IMR-90 (cell line): ENCODE data around the gene CAMTA1. TPM values are rescaled to one million over a fixed set of nuclear protein-coding genes. Genes with fewer than 3 reads are reported as not detected.

Experiments used
- ATAC-seq: fragments of 200-7000 bp; cut with Tn5 transposase; 2 replicates; pipeline ENCODE4 v1.9.1; 2020; ENCODE audit warnings: low read depth, mild to moderate bottlenecking, moderate library complexity
- BruUV-seq: library from RNA; stranded (reverse); fragments of 400-500 nt; replicated peaks from 2 replicates; lab custom pipeline; 2021; lab: Mats Ljungman, UMichigan
- CTCF ChIA-PET: fragments of 300-600 bp; formaldehyde crosslinking; extraction: SDS; loops from one replicate; lab custom pipeline; 2021; ENCODE audit warnings: antibody characterized with exemption; lab: Yijun Ruan, JAX
- POLR2A ChIA-PET: fragments of 300-600 bp; sonication (Branson Sonifier 250); formaldehyde crosslinking; loops from one replicate; lab custom pipeline; 2022; ENCODE audit warnings: antibody characterized with exemption; ENCODE audit not compliant: unreplicated experiment; lab: Charles Lee
- DNase-seq: peaks from one replicate; pipeline ENCODE4 v3.0.0; 2013
- H2AFZ ChIP-seq: replicated peaks from 2 replicates; pipeline ENCODE3; 2013; ENCODE audit warnings: low read length, mild to moderate bottlenecking; ENCODE audit not compliant: poor library complexity
- H2AK5ac ChIP-seq: 2 replicates; pipeline ENCODE4 v1.6.1; 2013; ENCODE audit warnings: low read depth, low read length, inconsistent platforms
- H2AK9ac ChIP-seq: replicated peaks from 2 replicates; pipeline ENCODE3; 2013; ENCODE audit warnings: mild to moderate bottlenecking, low read depth, low read length, moderate library complexity; ENCODE audit not compliant: poor library complexity
- H2BK120ac ChIP-seq: 2 replicates; pipeline ENCODE4 v1.6.1; 2013; ENCODE audit warnings: low read depth, low read length, inconsistent platforms
- H2BK15ac ChIP-seq: 3 replicates; pipeline ENCODE4 v1.6.1; 2013; ENCODE audit warnings: low read depth, low read length, inconsistent platforms
- H2BK20ac ChIP-seq: 2 replicates; pipeline ENCODE4 v1.6.1; 2013; ENCODE audit warnings: low read depth, mild to moderate bottlenecking, inconsistent platforms, low read length, moderate library complexity
- H2BK5ac ChIP-seq: 2 replicates; pipeline ENCODE4 v1.6.1; 2013; ENCODE audit warnings: mild to moderate bottlenecking, low read depth, low read length, inconsistent platforms; ENCODE audit not compliant: poor library complexity, severe bottlenecking
- H3K14ac ChIP-seq: replicated peaks from 2 replicates; pipeline ENCODE4 v1.6.1; 2013; ENCODE audit warnings: low read depth, low read length, inconsistent platforms
- H3K18ac ChIP-seq: 2 replicates; pipeline ENCODE4 v1.6.1; 2013; ENCODE audit warnings: low read depth, low read length, control low read depth
- H3K23ac ChIP-seq: 2 replicates; pipeline ENCODE4 v1.6.1; 2013; ENCODE audit warnings: low read depth, low read length, inconsistent platforms
- H3K27ac ChIP-seq: 2 replicates; pipeline ENCODE4 v1.5.1; 2013; ENCODE audit warnings: mild to moderate bottlenecking, control low read depth, low read length; ENCODE audit not compliant: insufficient read depth
- H3K27me3 ChIP-seq: 2 replicates; pipeline ENCODE4 v1.6.1; 2013; ENCODE audit warnings: low read length; ENCODE audit not compliant: control insufficient read depth, insufficient read depth
- H3K36me3 ChIP-seq: 2 replicates; pipeline ENCODE4 v1.6.1; 2013; ENCODE audit warnings: low read length, mixed read lengths; ENCODE audit not compliant: control insufficient read depth, insufficient read depth
- H3K4ac ChIP-seq: 2 replicates; pipeline ENCODE4 v1.6.1; 2013; ENCODE audit warnings: low read depth, low read length, inconsistent platforms
- H3K4me1 ChIP-seq: 2 replicates; pipeline ENCODE4 v1.6.1; 2013; ENCODE audit warnings: low read length, mixed read lengths; ENCODE audit not compliant: control insufficient read depth, insufficient read depth
- H3K4me2 ChIP-seq: 2 replicates; pipeline ENCODE4 v1.6.1; 2013; ENCODE audit warnings: low read depth, mild to moderate bottlenecking, control low read depth, low read length, moderate library complexity
- H3K4me3 ChIP-seq: 2 replicates; pipeline ENCODE4 v1.5.1; 2013; ENCODE audit warnings: low read depth, mild to moderate bottlenecking, control low read depth, low read length, moderate library complexity; ENCODE audit not compliant: insufficient read depth
- H3K56ac ChIP-seq: 2 replicates; pipeline ENCODE4 v1.6.1; 2013; ENCODE audit warnings: low read length, inconsistent platforms; ENCODE audit not compliant: insufficient read depth; ENCODE audit errors: extremely low read depth
- H3K79me1 ChIP-seq, 2 experiments: 2 replicates each; pipeline ENCODE4 v1.6.1; 2013; ENCODE audit warnings: low read length in 2 of 2, inconsistent platforms in 1 of 2, low read depth in 1 of 2
- H3K9ac ChIP-seq: 2 replicates; pipeline ENCODE4 v1.6.1; 2013; ENCODE audit warnings: low read depth, low read length, control low read depth
- H3K9me1 ChIP-seq: 2 replicates; pipeline ENCODE4 v1.6.1; 2013; ENCODE audit warnings: low read length, inconsistent platforms; ENCODE audit not compliant: insufficient read depth
- H3K9me3 ChIP-seq: 2 replicates; pipeline ENCODE4 v1.6.1; 2013; ENCODE audit warnings: low read length; ENCODE audit not compliant: control insufficient read depth, insufficient read depth
- H4K20me1 ChIP-seq: 2 replicates; pipeline ENCODE4 v1.6.1; 2013; ENCODE audit warnings: low read length, inconsistent platforms; ENCODE audit not compliant: insufficient read depth
- H4K5ac ChIP-seq: 2 replicates; pipeline ENCODE4 v1.6.1; 2013; ENCODE audit warnings: mild to moderate bottlenecking, low read depth, low read length, control low read depth
- H4K8ac ChIP-seq, 2 experiments: 2 replicates each; pipeline ENCODE4 v1.6.1; 2013; ENCODE audit warnings: low read depth in 2 of 2, low read length in 2 of 2, control low read depth in 1 of 2, inconsistent platforms in 1 of 2
- H4K91ac ChIP-seq: 2 replicates; pipeline ENCODE4 v1.6.1; 2013; ENCODE audit warnings: low read depth, low read length, inconsistent platforms; ENCODE audit not compliant: insufficient read depth
- CEBPB ChIP-seq: IDR thresholded peaks from 2 replicates; pipeline ENCODE4 v1.6.1; 2012; ENCODE audit warnings: low read depth, low read length, improper control_type of control experiment
- CHD1 ChIP-seq: IDR thresholded peaks from 2 replicates; pipeline ENCODE4 v1.6.1; 2012; ENCODE audit warnings: low read depth, low read length, improper control_type of control experiment
- FOS ChIP-seq: fragments of 150-350 bp; IDR thresholded peaks from 2 replicates; pipeline ENCODE4 v1.6.1; 2016; ENCODE audit warnings: low read depth, low read length
- MAZ ChIP-seq: IDR thresholded peaks from 2 replicates; pipeline ENCODE4 v1.6.1; 2012; ENCODE audit warnings: low read depth, mild to moderate bottlenecking, low read length, improper control_type of control experiment, moderate library complexity, borderline replicate concordance
- NFE2L2 ChIP-seq: fragments of 150-350 bp; IDR thresholded peaks from 2 replicates; pipeline ENCODE4 v1.6.1; 2016; ENCODE audit warnings: low read depth, mild to moderate bottlenecking, low read length
- POLR2A ChIP-seq: IDR thresholded peaks from 2 replicates; pipeline ENCODE4 v1.6.1; 2012; ENCODE audit warnings: mild to moderate bottlenecking, low read depth, low read length
- RAD21 ChIP-seq: IDR thresholded peaks from 2 replicates; pipeline ENCODE4 v1.6.1; 2012; ENCODE audit warnings: low read length, improper control_type of control experiment
- RFX5 ChIP-seq: IDR thresholded peaks from 2 replicates; pipeline ENCODE4 v1.8.0; 2012; ENCODE audit warnings: low read depth, mild to moderate bottlenecking, low read length, moderate library complexity
- SMC3 ChIP-seq: fragments of 150-350 bp; IDR thresholded peaks from 2 replicates; pipeline ENCODE4 v1.6.1; 2016; ENCODE audit warnings: low read depth, mild to moderate bottlenecking, antibody characterized with exemption, low read length, moderate library complexity
- WGBS, 2 experiments: methylation state at CpG; one replicate each; pipeline versions ENCODE4 v1.1.5 to v1.1.7; 2013; ENCODE audit warnings: missing lambda C conversion rate in 2 of 2; ENCODE audit not compliant: insufficient read length in 1 of 2; ENCODE audit errors: extremely low coverage in 2 of 2; 5-methylcytosine and 5-hydroxymethylcytosine counted together
- dilution Hi-C: fragments of 300-500 bp; cut with HindIII; formaldehyde crosslinking; loops from one replicate; pipeline ENCODE4 v1.14.3; 2018; ENCODE audit warnings: low sequenced_read_pairs; ENCODE audit not compliant: unreplicated experiment
- in situ Hi-C: fragments of 300-500 bp; cut with MboI; formaldehyde crosslinking; loops from 3 replicates; pipeline ENCODE4 v1.14.3; 2019; ENCODE audit warnings: low sequenced_read_pairs, inconsistent platforms, mixed read lengths
- intact Hi-C: fragments of 100-400 bp; cut with micrococcal nuclease; formaldehyde crosslinking; loops from 2 replicates; pipeline ENCODE4 v1.10.0; 2022
- polyA plus RNA-seq, 3 experiments: library from polyadenylated mRNA; depleted of rRNA; stranded (reverse); fragments of >200 nt; gene quantifications; 2 replicates each; pipeline ENCODE4 v1.2.3, GENCODE V29; 2012; ENCODE audit warnings: low replicate concordance in 1 of 3
- total RNA-seq: library from RNA; depleted of rRNA; stranded (reverse); fragments of >200 nt; gene quantifications from 2 replicates; pipeline ENCODE4 v1.2.3, GENCODE V29; 2012
- TF ChIP-seq, protein P1 (sequence below): conservative IDR thresholded peaks from 2 replicates; pipeline ENCODE4 v1.5.1; 2012; ENCODE audit warnings: mild to moderate bottlenecking, low read depth, low read length, improper control_type of control experiment

Gene CAMTA1
- total and polyA plus RNA-seq, 2 of the 4 experiments (the other 2 are of a cell fraction), result 35.5 to 74.3 TPM

- no peak overlapping the region for H3K9ac ChIP-seq
- no peak overlapping the region for H2BK15ac ChIP-seq
- H3K36me3 ChIP-seq, result no peaks in the 10 kb centered on the region
- no peak overlapping the region for H4K5ac ChIP-seq
- H4K8ac ChIP-seq, result no peak overlapping the region
- no peak overlapping the region for H2AFZ ChIP-seq
- dilution Hi-C loops (no loop called here), in situ Hi-C loops (no loop called here), intact Hi-C loops (no loop called here)
- H3K4me3 ChIP-seq, result no peak overlapping the region
- no peak overlapping the region for H3K27ac ChIP-seq
- H3K4ac ChIP-seq, result no peak overlapping the region
- 0% methylated on average over 1 of the region's 6 CpGs; no CpG with 5 or more reads in 1 of the 2 experiments for WGBS, 2 experiments
- no peak overlapping the region for H2BK20ac ChIP-seq
- H3K9me3 ChIP-seq, result no peaks in the 10 kb centered on the region
- POLR2A ChIA-PET, result no interaction called here
- H3K9me1 ChIP-seq, result no peaks in the 10 kb centered on the region
- DNase-seq, result no peak
- H3K27me3 ChIP-seq, result peaks cover 49% of the 10 kb centered on the region
- H3K4me1 ChIP-seq, result no peaks in the 10 kb centered on the region
- no peak overlapping the region for H2AK9ac ChIP-seq
- no peaks in the 10 kb centered on the region; the same call in 1 of the 2 replicates for H4K20me1 ChIP-seq
- H3K23ac ChIP-seq, result no peak overlapping the region
- no peak for ATAC-seq
- no peak overlapping the region for H3K56ac ChIP-seq
- no peak overlapping the region for H3K18ac ChIP-seq
- no peak overlapping the region for H3K4me2 ChIP-seq
- no peak overlapping the region for H2AK5ac ChIP-seq
- no peak overlapping the region for H3K14ac ChIP-seq
- CTCF ChIA-PET, result interaction anchor here (1.0 kb wide), 1 partner anchor 74 kb away, joined by 3 read pairs; no protein-coding TSS in a partner anchor
- TF ChIP-seq NFE2L2 (no peak), CEBPB (no peak), RAD21 (no peak), FOS (no peak), SMC3 (no peak), RFX5 (no peak), CHD1 (no peak), POLR2A (no peak), MAZ (no peak)
- TF ChIP-seq, protein P1, sequence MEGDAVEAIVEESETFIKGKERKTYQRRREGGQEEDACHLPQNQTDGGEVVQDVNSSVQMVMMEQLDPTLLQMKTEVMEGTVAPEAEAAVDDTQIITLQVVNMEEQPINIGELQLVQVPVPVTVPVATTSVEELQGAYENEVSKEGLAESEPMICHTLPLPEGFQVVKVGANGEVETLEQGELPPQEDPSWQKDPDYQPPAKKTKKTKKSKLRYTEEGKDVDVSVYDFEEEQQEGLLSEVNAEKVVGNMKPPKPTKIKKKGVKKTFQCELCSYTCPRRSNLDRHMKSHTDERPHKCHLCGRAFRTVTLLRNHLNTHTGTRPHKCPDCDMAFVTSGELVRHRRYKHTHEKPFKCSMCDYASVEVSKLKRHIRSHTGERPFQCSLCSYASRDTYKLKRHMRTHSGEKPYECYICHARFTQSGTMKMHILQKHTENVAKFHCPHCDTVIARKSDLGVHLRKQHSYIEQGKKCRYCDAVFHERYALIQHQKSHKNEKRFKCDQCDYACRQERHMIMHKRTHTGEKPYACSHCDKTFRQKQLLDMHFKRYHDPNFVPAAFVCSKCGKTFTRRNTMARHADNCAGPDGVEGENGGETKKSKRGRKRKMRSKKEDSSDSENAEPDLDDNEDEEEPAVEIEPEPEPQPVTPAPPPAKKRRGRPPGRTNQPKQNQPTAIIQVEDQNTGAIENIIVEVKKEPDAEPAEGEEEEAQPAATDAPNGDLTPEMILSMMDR, result no peak
- no peak overlapping the region for H4K91ac ChIP-seq
- H2BK5ac ChIP-seq, result no peak overlapping the region
- no peak overlapping the region for H2BK120ac ChIP-seq
- no TSS peak for BruUV-seq
- no peaks in the 10 kb centered on the region for H3K79me1 ChIP-seq
Measured at GRCh38 chr1:7681401-7681800, 896.1 kb downstream of the CAMTA1 start.
